Eye (tissue), 1 donor: ENCODE data around the gene ADCY9.
"Not testable (repeated sequence)": the region's sequence is repeated elsewhere in the genome, so short reads cannot be mapped to it uniquely, and the experiment has no call there.

Experiments used
- DNase-seq: peaks from one replicate; pipeline ENCODE4 v3.0.0-alpha.2; 2015

ADCY9 gene

DNA sequence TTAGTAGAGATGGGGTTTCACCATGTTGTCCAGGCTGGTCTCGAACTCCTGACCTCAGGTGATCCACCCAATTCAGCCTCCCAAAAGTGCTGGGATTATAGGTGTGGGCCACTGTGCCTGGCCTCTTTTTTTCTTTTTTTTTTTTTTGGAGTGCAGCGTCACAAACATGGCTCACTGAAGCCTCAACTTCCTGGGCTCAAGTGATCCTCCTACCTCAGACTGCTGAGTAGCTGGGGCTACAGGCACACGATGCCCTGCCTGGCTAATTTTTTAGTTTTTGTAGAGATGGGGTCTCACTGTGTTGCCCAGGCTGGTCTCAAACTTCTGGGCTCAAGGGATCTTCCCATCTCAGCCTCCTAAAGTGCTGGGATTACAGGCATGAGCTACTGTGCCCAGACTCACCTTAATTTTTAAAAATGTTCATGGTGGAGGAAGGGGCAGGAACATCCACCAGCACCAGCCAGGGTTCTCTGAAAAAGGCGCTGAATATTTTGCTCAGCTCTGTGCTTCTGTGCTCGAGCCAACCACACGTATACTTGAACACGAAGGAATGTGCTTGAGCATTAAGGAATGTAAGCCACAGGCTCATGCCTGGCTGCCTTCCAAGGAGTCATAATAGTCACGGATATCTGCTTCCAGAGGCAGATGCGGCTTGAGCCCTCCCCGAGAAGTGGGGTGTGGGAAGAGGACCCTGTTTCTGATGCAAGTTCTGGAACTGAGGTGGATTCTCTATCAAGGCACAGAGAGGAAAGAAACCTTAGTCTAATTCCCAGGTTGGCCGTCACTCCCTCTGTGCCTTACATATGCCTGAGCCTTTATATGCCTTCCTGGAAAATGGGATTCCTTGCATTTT is 170.3 kb downstream of the ADCY9 start:
- DNase-seq = peak; percentile 92

DNA sequence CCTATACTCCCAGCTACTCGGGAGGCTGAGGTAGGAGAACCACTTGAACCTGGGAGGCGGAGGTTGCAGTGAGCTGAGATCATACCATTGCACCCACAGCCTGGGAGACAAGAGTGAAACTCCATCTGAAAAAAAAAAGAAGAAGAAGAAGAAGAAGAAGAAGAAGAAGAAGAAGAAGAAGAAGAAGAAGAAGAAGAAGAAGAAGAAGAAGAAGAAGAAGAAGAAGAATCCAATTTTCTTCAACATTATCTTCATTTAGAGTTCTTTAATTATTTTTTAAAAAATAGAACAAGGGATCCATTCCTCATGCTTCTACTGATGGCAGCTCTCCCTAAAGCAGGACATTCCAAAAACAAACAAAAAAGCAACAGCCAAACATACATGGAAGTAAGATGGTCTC is 171.8 kb downstream of the ADCY9 start:
- not testable (repeated sequence) for DNase-seq

DNA sequence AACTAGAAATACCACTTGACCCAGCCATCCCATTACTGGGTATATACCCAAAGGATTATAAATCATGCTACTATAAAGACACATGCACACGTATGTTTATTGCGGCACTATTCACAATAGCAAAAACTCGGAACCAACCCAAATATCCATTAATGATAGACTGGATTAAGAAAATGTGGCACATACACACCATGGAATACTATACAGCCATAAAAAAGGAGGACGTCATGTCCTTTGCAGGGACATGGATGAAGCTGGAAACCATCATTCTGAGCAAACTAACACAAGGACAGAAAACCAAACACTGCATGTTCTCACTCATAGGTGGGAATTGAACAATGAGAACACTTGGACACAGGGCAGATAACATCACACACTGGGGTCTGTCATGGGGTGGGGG is 174.1 kb downstream of the ADCY9 start:
- not testable (repeated sequence) for DNase-seq

DNA sequence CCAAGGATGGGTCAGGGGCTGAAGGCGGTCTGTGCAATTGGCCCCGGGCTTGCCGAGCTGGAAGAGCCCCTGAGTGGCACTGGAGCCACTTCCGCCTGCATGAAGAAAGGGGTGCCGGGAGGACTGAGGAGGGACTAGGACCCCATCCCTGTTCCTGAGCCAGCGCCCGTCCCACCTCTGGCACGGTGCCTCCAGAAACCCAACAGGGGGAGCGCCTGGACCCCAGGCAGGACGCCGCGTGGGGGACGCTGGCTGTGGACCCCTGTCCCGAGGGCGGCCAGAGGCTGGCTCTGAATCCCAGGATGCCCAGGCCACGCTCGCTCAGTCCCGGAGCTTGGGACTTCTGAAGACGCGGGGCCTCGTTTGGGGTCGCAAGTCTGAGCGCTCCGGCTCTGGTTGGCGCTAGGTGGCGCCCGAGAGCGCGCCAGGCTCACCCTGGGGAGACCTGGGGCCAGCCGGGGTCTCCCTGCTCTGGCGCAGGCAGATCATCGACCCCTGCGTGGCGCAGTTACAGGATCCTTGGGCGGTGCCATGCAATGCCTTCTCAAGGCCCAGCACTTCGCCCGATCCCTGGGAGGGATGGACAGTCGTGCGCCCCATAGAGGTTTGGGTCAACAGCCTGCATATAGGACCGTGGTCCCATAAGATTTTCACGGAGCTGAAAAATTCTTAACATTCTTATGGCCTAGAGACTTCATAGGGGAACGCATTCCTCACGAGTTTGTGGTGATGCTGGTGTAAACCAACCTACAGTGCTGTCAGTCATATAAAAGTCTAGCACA is 177.2 kb downstream of the ADCY9 start:
- DNase-seq = peak; percentile 91

DNA sequence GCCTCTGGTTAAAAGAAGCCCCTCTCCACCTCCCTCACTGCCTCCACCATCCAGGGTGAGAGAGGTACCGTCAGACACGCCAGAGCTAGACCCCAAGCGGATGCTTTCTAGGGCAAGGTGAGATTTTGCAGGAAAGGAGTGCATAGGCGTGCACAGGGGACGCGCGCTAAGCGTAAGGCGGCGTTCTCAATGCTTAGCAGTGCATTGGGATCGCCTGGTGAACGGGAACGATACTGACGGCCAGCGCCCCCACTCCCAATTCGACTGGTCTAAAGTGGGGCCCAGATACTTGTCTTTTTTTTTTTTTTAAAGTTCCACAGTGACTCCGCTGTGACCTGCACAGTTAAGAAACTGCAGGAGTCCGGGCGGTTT is 177.8 kb downstream of the ADCY9 start:
- no peak for DNase-seq

DNA sequence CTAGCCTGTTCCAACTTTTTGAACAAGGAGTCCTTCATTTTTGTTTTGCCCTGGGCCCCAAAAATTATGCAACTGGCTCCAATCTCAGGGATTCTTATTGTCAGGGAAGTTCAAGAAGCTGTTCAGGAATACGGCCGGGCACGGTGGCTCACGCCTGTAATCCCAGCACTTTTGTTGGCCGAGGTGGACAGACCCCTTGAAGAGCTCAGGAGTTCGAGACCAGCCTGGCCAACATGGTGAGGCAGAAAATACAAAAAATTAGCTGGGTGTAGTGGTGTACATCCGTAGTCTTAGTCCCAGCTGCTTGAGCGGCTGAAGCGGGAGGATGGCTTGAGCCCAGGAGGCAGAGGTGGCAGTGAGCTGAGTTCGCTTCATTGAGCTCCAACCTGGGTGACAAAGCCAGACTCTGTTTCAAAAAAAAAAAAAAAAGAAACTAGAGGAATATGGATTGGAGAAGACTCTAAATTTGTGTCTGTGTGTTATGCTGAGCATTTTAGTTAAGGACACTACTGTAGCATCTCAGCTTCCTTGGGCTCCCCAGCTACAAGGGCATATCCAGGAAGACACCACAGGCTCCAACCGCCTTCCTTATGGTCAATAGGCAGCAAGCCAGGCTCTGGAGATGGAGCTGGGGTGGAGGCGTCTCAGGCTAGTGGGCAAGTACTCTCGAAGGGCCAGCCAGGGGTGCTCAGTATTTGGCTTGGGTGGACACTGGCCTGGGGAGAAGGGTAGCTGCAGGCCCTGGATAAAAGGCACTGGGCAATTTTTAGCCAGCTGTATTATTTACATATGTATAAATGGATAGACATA is 179.0 kb downstream of the ADCY9 start:
- no peak for DNase-seq

DNA sequence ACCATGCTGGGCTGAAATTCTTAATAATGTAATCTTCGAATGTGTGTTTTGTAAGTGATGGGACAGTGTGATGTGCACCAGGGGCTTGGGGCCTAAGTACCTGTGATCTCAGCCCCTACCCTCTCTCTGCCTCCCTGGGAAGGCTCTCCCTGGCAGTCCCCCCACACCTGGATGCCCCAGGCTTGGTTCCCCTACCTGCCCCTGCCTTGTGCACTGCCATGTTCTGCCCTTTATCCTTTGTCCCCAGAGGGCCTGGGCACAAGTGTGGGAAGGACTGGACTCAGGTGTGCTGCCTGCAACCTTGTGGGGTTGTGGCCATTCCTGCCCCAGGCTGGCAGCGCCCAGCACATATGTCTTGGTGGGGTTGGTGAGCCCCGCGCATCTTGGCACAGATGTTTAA is 180.3 kb downstream of the ADCY9 start:
- no peak for DNase-seq

DNA sequence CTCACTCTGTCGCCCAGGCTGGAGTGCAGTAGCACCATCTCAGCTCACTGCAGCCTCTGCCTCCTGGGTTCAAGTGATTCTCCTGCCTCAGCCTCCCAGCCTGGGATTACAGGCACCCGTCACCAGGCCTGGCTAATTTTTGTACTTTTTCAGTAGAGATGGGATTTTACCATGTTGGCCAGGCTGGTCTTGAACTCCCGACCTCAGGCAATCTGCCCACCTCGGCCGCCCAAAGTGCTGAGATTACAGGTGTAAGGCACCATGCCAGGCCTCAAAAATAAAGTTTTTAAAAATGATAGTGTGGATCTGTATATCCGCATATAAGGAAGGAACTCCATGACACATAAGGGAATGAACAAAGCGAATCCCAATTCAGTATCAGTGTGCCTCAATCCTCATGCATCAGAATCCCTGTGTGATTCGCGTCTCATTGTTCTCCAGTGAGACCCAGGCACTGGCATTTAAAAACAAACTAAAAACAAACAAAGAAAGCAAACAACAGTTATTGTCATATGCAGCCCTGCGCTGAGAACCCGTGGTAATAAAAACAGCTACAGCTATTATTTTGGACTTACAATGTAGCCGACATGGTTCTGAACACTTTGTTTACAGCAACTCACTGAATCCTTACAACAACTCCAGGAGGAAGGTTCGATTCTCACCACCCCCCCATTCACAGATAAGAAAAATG is 181.6 kb downstream of the ADCY9 start:
- no peak for DNase-seq

DNA sequence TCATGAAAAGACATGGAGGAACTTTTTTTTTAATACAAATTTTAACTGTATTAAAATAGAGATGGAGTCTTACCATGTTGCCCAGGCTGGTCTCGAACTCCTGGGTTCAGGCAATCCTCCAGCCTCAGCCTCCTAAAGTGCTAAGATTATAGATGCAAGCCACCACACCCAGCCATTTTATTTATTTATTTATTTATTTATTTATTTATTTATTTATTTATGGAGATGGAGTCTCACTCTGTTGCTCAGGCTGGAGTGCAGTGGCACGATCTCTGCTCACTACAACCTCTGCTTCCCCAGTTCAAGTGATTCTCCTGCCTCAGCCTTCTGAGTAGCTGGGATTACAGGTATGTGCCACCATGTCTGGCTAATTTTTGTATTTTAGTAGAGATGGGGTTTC is 189.1 kb downstream of the ADCY9 start:
- DNase-seq = not testable (repeated sequence)

DNA sequence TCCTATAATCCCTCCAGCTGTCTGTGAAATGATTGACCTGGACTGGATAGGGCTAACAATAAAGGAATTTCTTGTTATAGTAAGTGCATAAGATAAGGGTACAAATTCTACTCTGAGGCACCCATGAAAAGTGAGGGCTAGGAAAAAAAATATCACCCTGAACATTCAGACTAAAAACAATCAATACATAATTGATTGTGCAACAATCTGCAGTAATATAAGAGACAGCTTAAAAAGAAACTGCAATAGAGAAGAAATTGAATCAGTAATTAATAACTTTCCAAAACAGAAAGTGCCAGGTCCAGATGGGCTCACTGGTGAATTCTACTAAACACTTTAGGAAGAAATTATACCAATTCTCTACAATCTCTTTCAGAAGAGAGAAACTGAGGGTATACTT is 191.5 kb downstream of the ADCY9 start:
- no peak for DNase-seq

DNA sequence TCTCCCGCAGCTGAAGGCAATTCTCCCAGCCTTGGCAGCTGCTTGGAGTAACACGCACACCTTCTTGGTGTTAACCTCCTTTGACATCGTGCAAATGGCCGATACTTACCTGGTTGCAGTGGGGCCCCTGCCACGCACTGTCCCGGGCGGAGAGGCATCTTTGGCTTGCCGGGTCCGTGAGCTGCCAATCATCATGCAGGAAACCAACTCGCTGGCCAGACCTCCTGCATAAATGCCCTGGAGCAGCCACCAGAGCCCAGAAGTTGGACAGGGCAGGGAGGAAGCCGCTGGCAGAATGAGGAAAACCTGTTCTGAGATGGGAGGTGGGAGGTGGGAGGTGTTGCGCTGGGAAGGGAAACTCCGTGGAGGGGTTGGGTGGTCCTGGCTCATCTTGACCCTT is 194.0 kb downstream of the ADCY9 start:
- no peak for DNase-seq

DNA sequence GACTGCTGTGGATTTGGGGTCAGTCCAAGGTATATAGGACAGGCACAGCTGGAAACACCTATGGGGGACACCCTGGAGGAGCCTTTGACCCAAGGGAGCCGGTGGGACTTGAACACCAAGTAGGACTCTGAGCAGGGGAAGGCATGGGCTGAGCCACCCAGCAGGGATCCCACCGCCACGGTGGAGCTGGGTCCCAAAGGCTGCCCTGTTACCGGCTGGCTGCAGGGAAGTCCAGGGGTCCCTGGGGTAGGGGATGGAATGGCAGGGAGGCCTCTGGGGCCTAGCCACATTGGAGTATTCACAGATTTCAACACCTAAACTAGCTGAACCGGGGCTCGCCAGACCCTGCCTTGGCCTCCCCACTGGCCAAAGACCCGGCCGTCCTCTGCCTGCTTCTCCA is 196.0 kb downstream of the ADCY9 start:
- DNase-seq = no peak

DNA sequence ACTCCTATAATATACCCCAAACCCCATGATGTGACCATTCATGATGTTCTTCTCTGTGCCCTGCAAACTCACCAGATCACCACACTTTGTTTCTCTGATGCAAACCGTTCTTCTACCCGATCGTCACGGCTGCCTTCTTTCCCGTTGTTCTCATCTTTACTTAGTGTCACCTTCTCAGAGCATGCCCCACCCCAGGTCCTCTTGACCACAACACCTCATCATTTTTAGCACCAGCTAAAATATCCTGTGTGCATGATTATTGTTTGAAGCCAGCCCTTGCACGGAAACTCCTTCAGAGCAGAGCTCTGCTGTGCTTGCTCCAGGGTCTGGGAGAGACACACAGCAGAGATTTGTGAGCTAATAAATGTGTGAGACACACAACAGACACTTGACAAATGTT is 196.8 kb downstream of the ADCY9 start:
- no peak for DNase-seq

DNA sequence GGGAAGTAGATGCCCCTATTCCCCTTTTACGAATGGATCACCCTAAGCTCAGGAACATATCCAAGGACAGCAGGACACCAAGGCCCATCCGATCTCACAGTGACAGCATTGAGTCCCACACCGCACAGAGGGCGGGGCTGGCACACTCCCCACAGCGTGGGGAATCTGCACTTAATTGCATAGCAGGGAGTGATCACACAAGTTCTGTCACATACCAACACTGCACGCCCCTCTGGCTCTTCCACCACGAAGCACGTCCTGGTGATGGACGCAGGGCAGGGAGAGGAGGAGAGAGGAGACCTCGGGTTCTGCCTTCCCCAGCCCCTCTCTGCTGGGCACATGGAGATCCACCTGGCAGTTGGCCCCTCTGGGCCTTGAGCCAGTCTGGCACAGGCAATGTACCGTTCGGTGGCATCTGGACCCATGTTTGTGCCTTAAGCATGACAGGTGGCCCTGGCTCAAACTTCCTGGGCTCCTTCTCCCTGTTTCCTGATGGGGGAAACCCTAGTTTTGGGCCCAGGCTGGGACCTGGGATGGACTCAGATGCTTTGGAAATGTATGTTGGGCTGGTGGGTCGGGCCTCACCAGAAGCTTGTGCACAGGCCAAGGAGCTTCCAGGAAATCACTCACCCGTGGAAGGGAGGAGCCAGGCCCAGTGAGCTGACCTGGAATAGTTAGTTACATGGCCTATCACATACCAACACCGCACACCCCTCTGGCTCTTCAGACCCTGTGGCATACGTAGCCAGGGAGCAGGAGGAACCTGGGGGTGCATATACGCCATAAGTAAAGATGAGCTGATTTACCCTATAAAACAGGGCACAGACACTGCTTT is 200.6 kb downstream of the ADCY9 start:
- DNase-seq = no peak

DNA sequence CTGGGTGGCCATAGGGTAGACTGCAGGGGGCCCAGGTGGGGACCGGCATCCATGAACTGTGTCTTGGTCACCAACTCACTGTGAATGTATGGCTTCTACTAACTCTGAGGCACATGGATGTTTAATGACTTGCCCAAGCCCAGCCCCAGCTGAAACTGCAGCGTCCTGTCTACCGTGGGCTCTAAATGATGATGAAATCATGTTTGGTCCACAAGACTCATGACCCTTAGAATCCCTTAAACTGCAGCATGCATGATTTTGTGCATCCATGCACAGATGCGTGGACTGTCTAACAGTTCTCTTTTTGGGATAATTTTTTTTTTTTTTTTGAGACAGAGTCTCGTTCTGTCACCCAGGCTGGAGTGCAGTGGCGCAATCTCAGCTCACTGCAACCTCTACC is 203.3 kb downstream of the ADCY9 start:
- no peak for DNase-seq
